ENCODE data around the gene C15orf61.

C15orf61 gene

GRCh38 chr15:67521029-67521782, at the start of gene C15orf61:
C15orf61 (plus strand) TSS chr15:67521131; CDS start chr15:67521249, 118 bp downstream.
- peak within 1 kb of the TSS; percentile 99 for H3K27ac Mint-ChIP-seq
- DNase-seq, result peak; percentile 91
- H3K9me3 Mint-ChIP-seq, result no peaks in the 10 kb centered on the region
- H3K27me3 Mint-ChIP-seq, result no peaks in the 10 kb centered on the region
- H3K4me3 Mint-ChIP-seq, result peak within 1 kb of the TSS; percentile 95
- H3K36me3 Mint-ChIP-seq (ENCODE audit: low read depth), result peaks cover 42% of the 10 kb centered on the region
- H3K4me1 Mint-ChIP-seq (ENCODE audit: low read depth), result peaks cover 26% of the 10 kb centered on the region

DNA sequence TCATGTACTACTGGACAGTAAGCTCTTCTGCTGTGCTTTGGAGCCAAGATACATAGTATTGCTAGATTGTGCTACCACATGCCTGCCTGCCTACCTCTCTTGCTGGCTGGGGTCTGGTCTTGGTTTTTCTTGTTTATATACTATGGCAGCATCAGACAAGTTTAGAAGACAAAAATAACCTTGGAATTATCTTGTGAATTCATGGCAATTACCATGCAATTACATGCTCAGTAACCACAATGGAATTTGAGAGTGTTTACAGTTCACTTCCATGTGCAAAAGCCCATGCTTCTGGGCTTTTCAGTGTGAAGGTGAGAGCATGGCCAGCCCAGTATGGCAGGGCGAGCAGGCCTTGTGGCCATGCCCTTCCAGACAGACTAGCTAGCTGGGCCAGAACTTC, 48.0 kb upstream of the C15orf61 start:
- Mint-ChIP-seq H3K4me3 (no peak overlapping the region), H3K27me3 (no peaks in the 10 kb centered on the region), H3K27ac (no peak overlapping the region), H3K36me3 (ENCODE audit: low read depth) (no peaks in the 10 kb centered on the region), H3K9me3 (no peaks in the 10 kb centered on the region), H3K4me1 (ENCODE audit: low read depth) (no peaks in the 10 kb centered on the region)
- no peak for DNase-seq

DNA sequence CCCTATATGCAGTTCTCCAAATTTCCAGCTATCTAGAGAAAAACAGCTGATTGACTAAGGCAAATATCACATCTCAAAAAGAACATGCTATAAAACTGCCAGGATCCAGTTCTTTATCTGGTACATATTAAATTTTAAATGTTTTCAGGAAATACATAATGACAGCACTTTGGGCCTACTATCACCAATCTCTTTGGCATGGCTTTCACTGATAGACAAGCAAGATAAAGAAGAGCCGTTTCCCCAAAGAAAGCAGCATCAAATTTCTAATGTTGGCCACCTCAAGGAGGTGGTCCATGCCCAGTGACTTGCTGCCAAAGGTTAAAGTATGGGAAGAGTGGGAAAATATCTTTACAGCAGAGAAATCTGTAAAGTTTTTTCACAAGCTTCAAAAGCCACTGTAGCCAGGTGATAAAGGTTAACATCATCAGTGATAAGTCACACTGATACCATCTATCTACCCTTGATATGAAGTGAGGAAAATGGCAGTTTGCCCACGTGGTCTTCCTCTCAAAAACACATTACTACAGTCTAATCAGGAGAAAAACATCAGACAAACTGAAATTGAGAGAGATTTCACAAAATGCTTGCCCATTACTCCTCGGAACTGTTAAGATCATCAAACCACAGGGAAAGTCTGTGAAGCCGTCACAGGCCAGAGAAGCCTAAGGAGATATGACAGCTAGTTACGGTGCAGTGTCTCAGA, 46.4 kb upstream of the C15orf61 start:
- H3K27me3 Mint-ChIP-seq, result no peaks in the 10 kb centered on the region
- H3K4me3 Mint-ChIP-seq, result no peak overlapping the region
- H3K4me1 Mint-ChIP-seq (ENCODE audit: low read depth), result no peaks in the 10 kb centered on the region
- no peaks in the 10 kb centered on the region for H3K36me3 Mint-ChIP-seq (ENCODE audit: low read depth)
- H3K27ac Mint-ChIP-seq, result no peak overlapping the region
- no peaks in the 10 kb centered on the region for H3K9me3 Mint-ChIP-seq
- no peak for DNase-seq

DNA sequence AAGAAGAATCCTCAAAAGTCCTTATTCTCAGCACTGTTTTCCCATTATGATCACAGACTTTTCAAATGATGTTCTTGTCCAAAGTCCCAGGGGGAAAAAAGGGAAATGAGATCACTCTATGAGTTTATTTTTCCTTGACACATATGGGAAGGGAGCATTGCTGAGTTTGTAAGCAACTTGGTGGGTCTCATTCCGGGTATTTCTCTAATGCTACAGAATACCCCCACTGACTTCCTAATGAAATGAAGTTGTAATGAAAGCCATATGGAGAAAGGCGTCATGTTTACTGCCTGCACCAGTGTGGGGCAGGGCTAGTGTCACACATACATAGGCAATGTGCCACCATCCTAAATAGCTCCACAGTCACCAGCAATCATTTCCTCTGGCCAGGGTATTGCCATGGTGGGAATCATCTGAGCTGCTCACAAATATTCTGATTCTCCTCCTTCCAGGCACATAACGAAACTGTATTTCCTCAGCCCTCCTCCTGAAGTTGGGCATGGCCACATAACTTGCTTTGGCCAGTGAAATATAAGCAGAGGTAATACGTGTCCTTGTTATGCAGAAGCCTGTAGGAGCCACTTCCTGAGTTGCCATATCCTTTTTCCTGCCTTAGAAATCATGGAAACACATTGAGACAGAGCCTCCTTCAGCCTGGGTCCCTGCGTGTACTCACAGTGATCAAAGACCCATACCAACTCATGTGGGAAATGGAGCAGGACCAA, 41.0 kb upstream of the C15orf61 start:
- no peak overlapping the region for H3K4me3 Mint-ChIP-seq
- H3K4me1 Mint-ChIP-seq (ENCODE audit: low read depth), result peaks cover 8% of the 10 kb centered on the region
- no peak for DNase-seq
- H3K9me3 Mint-ChIP-seq, result peaks cover 3% of the 10 kb centered on the region
- H3K36me3 Mint-ChIP-seq (ENCODE audit: low read depth), result peaks cover 2% of the 10 kb centered on the region
- H3K27me3 Mint-ChIP-seq, result no peaks in the 10 kb centered on the region
- no peak overlapping the region for H3K27ac Mint-ChIP-seq

- Mint-ChIP-seq H3K9me3 (peaks cover 3% of the 10 kb centered on the region), H3K4me1 (ENCODE audit: low read depth) (peaks cover 8% of the 10 kb centered on the region), H3K36me3 (ENCODE audit: low read depth) (peaks cover 2% of the 10 kb centered on the region), H3K27me3 (no peaks in the 10 kb centered on the region), H3K27ac (no peak overlapping the region), H3K4me3 (no peak overlapping the region)
- DNase-seq, result no peak
Measured at GRCh38 chr15:67480741-67481140, 40.2 kb upstream of the C15orf61 start.

DNA sequence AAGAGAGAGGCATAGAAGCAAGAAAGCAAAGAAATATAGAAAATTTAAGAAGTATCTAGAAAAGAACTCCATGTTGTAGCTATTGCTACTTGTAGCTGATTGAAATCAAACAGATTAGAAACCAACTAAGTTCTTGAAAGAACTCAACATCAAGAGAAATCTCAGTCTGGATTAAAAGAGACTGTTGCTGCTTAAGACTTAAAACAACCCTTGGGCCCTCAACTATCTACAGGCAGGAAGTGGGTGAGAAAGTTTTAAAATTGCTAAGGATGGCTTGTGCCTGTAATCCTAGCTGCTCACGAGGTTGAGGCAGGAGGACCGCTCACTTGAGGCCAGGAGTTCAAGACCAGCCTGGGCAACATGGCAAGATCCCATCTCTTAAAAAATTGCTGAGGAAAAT, 39.3 kb upstream of the C15orf61 start:
- no peak overlapping the region for H3K4me3 Mint-ChIP-seq
- H3K27ac Mint-ChIP-seq, result no peak overlapping the region
- H3K4me1 Mint-ChIP-seq (ENCODE audit: low read depth), result peaks cover 8% of the 10 kb centered on the region
- peaks cover 2% of the 10 kb centered on the region for H3K36me3 Mint-ChIP-seq (ENCODE audit: low read depth)
- DNase-seq, result no peak
- peaks cover 3% of the 10 kb centered on the region for H3K9me3 Mint-ChIP-seq
- no peaks in the 10 kb centered on the region for H3K27me3 Mint-ChIP-seq

DNA sequence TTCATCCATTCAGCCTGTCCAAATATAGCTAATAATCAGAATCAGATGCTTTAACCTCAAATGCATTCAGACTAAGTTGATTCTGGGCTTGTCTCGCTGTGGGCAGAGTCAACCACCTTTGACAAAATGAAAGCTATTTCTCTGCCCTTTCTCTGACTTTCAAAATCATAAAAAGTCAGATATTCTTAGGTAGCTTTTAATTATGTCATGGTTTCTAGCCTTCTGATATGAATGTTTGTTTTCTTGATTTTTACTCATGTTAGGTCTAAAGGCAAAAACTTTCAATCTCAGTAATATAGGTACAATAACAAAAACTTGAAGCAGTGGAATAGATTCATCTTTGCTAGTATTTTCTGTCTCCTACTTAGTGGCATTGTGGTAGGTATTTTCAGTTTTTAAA, 25.3 kb upstream of the C15orf61 start:
- no peaks in the 10 kb centered on the region for H3K36me3 Mint-ChIP-seq (ENCODE audit: low read depth)
- H3K27ac Mint-ChIP-seq, result no peak overlapping the region
- no peaks in the 10 kb centered on the region for H3K27me3 Mint-ChIP-seq
- no peak for DNase-seq
- H3K9me3 Mint-ChIP-seq, result no peaks in the 10 kb centered on the region
- H3K4me3 Mint-ChIP-seq, result no peak overlapping the region
- peaks cover 3% of the 10 kb centered on the region for H3K4me1 Mint-ChIP-seq (ENCODE audit: low read depth)

DNA sequence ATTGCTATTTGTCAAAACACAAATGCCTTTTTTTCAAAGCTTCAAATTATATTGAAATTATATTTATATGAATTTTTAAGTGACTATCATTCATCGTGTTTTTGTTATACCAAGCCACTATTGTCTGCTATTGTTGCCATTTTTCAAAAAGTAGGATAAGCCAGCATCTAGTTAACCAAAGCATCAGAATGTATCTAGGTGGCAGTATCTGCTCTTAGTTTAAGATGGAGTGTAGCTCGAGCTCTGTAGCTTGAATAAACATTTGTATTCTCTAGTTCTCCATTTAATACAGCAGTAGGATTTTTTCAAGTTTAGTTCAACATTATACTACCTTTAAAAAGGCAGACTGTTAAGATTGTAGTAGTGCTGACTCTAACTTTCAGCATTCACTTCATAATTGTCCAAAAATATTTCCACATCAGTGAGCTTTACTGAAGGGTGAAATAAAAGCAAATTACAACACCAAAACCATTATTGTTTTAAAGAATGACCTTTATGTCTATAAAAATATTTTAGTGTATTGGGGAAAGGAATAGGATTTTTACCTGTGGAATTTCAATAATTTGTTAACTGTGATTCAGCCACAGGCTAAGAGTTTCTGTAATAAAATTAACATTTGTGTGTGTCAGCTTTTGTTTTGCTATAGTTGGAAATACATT, 19.6 kb upstream of the C15orf61 start:
- H3K4me1 Mint-ChIP-seq (ENCODE audit: low read depth), result no peaks in the 10 kb centered on the region
- no peaks in the 10 kb centered on the region for H3K27me3 Mint-ChIP-seq
- H3K9me3 Mint-ChIP-seq, result no peaks in the 10 kb centered on the region
- no peak overlapping the region for H3K4me3 Mint-ChIP-seq
- H3K36me3 Mint-ChIP-seq (ENCODE audit: low read depth), result no peaks in the 10 kb centered on the region
- no peak overlapping the region for H3K27ac Mint-ChIP-seq
- DNase-seq, result no peak

- no peaks in the 10 kb centered on the region for H3K9me3 Mint-ChIP-seq
- H3K4me1 Mint-ChIP-seq (ENCODE audit: low read depth), result no peaks in the 10 kb centered on the region
- no peaks in the 10 kb centered on the region for H3K36me3 Mint-ChIP-seq (ENCODE audit: low read depth)
- no peak overlapping the region for H3K4me3 Mint-ChIP-seq
- DNase-seq, result no peak
- no peak overlapping the region for H3K27ac Mint-ChIP-seq
- no peaks in the 10 kb centered on the region for H3K27me3 Mint-ChIP-seq
Measured at GRCh38 chr15:67501836-67502461, 19.0 kb upstream of the C15orf61 start.

- Mint-ChIP-seq H3K9me3 (no peaks in the 10 kb centered on the region), H3K36me3 (ENCODE audit: low read depth) (peaks cover 8% of the 10 kb centered on the region), H3K27me3 (no peaks in the 10 kb centered on the region), H3K4me1 (ENCODE audit: low read depth) (no peaks in the 10 kb centered on the region), H3K27ac (no peak overlapping the region), H3K4me3 (no peak overlapping the region)
- no peak for DNase-seq
Measured at GRCh38 chr15:67504056-67504455, 16.9 kb upstream of the C15orf61 start.

- H3K27ac Mint-ChIP-seq, result no peak overlapping the region
- no peak for DNase-seq
- H3K4me3 Mint-ChIP-seq, result no peak overlapping the region
- no peaks in the 10 kb centered on the region for H3K4me1 Mint-ChIP-seq (ENCODE audit: low read depth)
- H3K9me3 Mint-ChIP-seq, result no peaks in the 10 kb centered on the region
- peaks cover 8% of the 10 kb centered on the region for H3K36me3 Mint-ChIP-seq (ENCODE audit: low read depth)
- no peaks in the 10 kb centered on the region for H3K27me3 Mint-ChIP-seq
Measured at GRCh38 chr15:67504796-67505195, 16.1 kb upstream of the C15orf61 start.

- Mint-ChIP-seq H3K27ac (no peak overlapping the region), H3K4me1 (ENCODE audit: low read depth) (no peaks in the 10 kb centered on the region), H3K4me3 (no peak overlapping the region), H3K27me3 (no peaks in the 10 kb centered on the region), H3K9me3 (no peaks in the 10 kb centered on the region), H3K36me3 (ENCODE audit: low read depth) (peaks cover 15% of the 10 kb centered on the region)
- DNase-seq, result no peak
Measured at GRCh38 chr15:67505675-67506572, 15.0 kb upstream of the C15orf61 start.

All from activated T-cell treated with anti-CD3 and anti-CD28 coated beads, Interleukin-2, amount 50 U/mL, for 24 hours (primary cell).